WTC11 (cell line): ENCODE measurements around the gene ZNF425. TPM values are rescaled to one million over a fixed set of nuclear protein-coding genes. Genes with fewer than 3 reads are reported as not detected.

Experiments used
- ATAC-seq: fragments of 200-7000 bp; cut with Tn5 transposase; 2 replicates; pipeline ENCODE4 v1.10.0; 2021; ENCODE audit warnings: mild to moderate bottlenecking, moderate library complexity
- CTCF ChIA-PET: fragments of 300-600 bp; sonication (Branson Sonifier 250); formaldehyde crosslinking; loops from one replicate; lab custom pipeline; 2021; ENCODE audit warnings: antibody characterized with exemption; lab: Charles Lee
- POLR2A ChIA-PET: fragments of 350-600 bp; sonication (Branson Sonifier 250); formaldehyde crosslinking; loops from one replicate; lab custom pipeline; 2021; ENCODE audit warnings: antibody characterized with exemption; lab: Charles Lee
- DNase-seq: peaks from one replicate; pipeline ENCODE4 v3.0.0; 2021; ENCODE audit warnings: low spot score
- H3K27ac Mint-ChIP-seq: 2 replicates; pipeline ENCODE4 v1.8.0; 2021; ENCODE audit warnings: mixed read lengths
- H3K27me3 Mint-ChIP-seq: 2 replicates; pipeline ENCODE4 v1.8.0; 2021; ENCODE audit warnings: low read depth, mild to moderate bottlenecking, moderate library complexity, mixed read lengths
- H3K36me3 Mint-ChIP-seq: 2 replicates; pipeline ENCODE4 v1.8.0; 2021; ENCODE audit warnings: mixed read lengths
- H3K4me1 Mint-ChIP-seq: 2 replicates; pipeline ENCODE4 v1.8.0; 2022; ENCODE audit warnings: mixed read lengths
- H3K4me3 Mint-ChIP-seq: 2 replicates; pipeline ENCODE4 v1.8.0; 2021; ENCODE audit warnings: mild to moderate bottlenecking, moderate library complexity, mixed read lengths
- H3K9me3 Mint-ChIP-seq: 2 replicates; pipeline ENCODE4 v1.8.0; 2021; ENCODE audit warnings: mixed read lengths
- CBFB ChIP-seq: sonication (generic); formaldehyde crosslinking; IDR thresholded peaks from 2 replicates; pipeline ENCODE4 v1.8.1; 2022; ENCODE audit warnings: mild to moderate bottlenecking, low read depth, missing genetic modification reagents
- CREM ChIP-seq: sonication (generic); formaldehyde crosslinking; IDR thresholded peaks from 2 replicates; pipeline ENCODE4 v1.8.1; 2022; ENCODE audit warnings: mild to moderate bottlenecking, missing genetic modification reagents, moderate library complexity
- CTCF ChIP-seq: fragments of 200-600 bp; IDR thresholded peaks from 2 replicates; pipeline ENCODE4 v1.8.0; 2022; ENCODE audit warnings: antibody characterized with exemption
- E2F4 ChIP-seq: sonication (generic); formaldehyde crosslinking; IDR thresholded peaks from 2 replicates; pipeline ENCODE4 v1.8.1; 2022; ENCODE audit warnings: low read depth, mild to moderate bottlenecking, moderate library complexity, missing genetic modification reagents, borderline replicate concordance
- EMX1 ChIP-seq: fragments of 250-450 bp; sonication (Bioruptor Pico); IDR thresholded peaks from 2 replicates; pipeline ENCODE4 v1.8.0; 2021; ENCODE audit warnings: mild to moderate bottlenecking
- GTF2I ChIP-seq: fragments of 250-450 bp; sonication (Bioruptor Pico); conservative IDR thresholded peaks from 2 replicates; pipeline ENCODE4 v1.4.0; 2021; ENCODE audit warnings: mild to moderate bottlenecking
- HMGXB4 ChIP-seq: sonication (generic); formaldehyde crosslinking; IDR thresholded peaks from 2 replicates; pipeline ENCODE4 v1.8.1; 2023; ENCODE audit warnings: mild to moderate bottlenecking, moderate library complexity, missing genetic modification reagents
- JUN ChIP-seq: sonication (generic); formaldehyde crosslinking; IDR thresholded peaks from 2 replicates; pipeline ENCODE4 v1.8.0; 2023; ENCODE audit warnings: mild to moderate bottlenecking, missing genetic modification reagents
- KAT7 ChIP-seq: sonication (generic); formaldehyde crosslinking; IDR thresholded peaks from 2 replicates; pipeline ENCODE4 v1.8.1; 2023; ENCODE audit warnings: missing genetic modification reagents, mild to moderate bottlenecking, borderline replicate concordance
- NFYB ChIP-seq: sonication (generic); formaldehyde crosslinking; conservative IDR thresholded peaks from 2 replicates; pipeline ENCODE4 v1.8.0; 2022; ENCODE audit warnings: low read depth, missing genetic modification reagents
- NR2C2 ChIP-seq: sonication (generic); formaldehyde crosslinking; IDR thresholded peaks from 2 replicates; pipeline ENCODE4 v1.8.0; 2022; ENCODE audit warnings: mild to moderate bottlenecking, missing genetic modification reagents
- SMAD4 ChIP-seq: sonication (generic); formaldehyde crosslinking; IDR thresholded peaks from 2 replicates; pipeline ENCODE4 v1.8.0; 2022; ENCODE audit warnings: mild to moderate bottlenecking, missing genetic modification reagents
- SP1 ChIP-seq: sonication (generic); formaldehyde crosslinking; conservative IDR thresholded peaks from 2 replicates; pipeline ENCODE4 v1.8.1; 2022; ENCODE audit warnings: missing genetic modification reagents
- TCF7 ChIP-seq: sonication (generic); formaldehyde crosslinking; IDR thresholded peaks from 2 replicates; pipeline ENCODE4 v1.8.0; 2022; ENCODE audit warnings: mild to moderate bottlenecking, low read depth, missing genetic modification reagents, moderate library complexity
- USF2 ChIP-seq: sonication (generic); formaldehyde crosslinking; IDR thresholded peaks from 2 replicates; pipeline ENCODE4 v1.8.1; 2023; ENCODE audit warnings: mild to moderate bottlenecking, missing genetic modification reagents, moderate library complexity
- ZNF121 ChIP-seq: sonication (generic); formaldehyde crosslinking; IDR thresholded peaks from 2 replicates; pipeline ENCODE4 v1.8.0; 2023; ENCODE audit warnings: missing genetic modification reagents
- ZNF512 ChIP-seq: sonication (generic); formaldehyde crosslinking; IDR thresholded peaks from 2 replicates; pipeline ENCODE4 v1.8.1; 2022; ENCODE audit warnings: missing genetic modification reagents, borderline replicate concordance
- ZNF671 ChIP-seq: fragments of 250-450 bp; sonication (Bioruptor Pico); IDR thresholded peaks from 2 replicates; pipeline ENCODE4 v1.8.0; 2021; ENCODE audit warnings: mild to moderate bottlenecking
- total RNA-seq: library from RNA; stranded (reverse); gene quantifications from 3 replicates; pipeline ENCODE4 v1.2.3, GENCODE V29; 2021
- TF ChIP-seq, protein P1 (sequence below): sonication (generic); formaldehyde crosslinking; IDR thresholded peaks from 2 replicates; pipeline ENCODE4 v1.8.0; 2023; ENCODE audit warnings: missing genetic modification reagents, mild to moderate bottlenecking, borderline replicate concordance
- TF ChIP-seq, protein P2 (sequence below): sonication (generic); formaldehyde crosslinking; IDR thresholded peaks from 2 replicates; pipeline ENCODE4 v1.8.1; 2022; ENCODE audit warnings: mild to moderate bottlenecking, missing genetic modification reagents, moderate library complexity, borderline replicate concordance
- TF ChIP-seq, protein P3 (sequence below): fragments of 250-450 bp; sonication (Bioruptor Pico); IDR thresholded peaks from 2 replicates; pipeline ENCODE4 v1.9.0; 2021; ENCODE audit warnings: moderate library complexity, mild to moderate bottlenecking, inconsistent platforms, borderline replicate concordance

The ZNF425 gene
- total RNA-seq, 1 experiment from 2014 or later: 3.8 TPM

DNA sequence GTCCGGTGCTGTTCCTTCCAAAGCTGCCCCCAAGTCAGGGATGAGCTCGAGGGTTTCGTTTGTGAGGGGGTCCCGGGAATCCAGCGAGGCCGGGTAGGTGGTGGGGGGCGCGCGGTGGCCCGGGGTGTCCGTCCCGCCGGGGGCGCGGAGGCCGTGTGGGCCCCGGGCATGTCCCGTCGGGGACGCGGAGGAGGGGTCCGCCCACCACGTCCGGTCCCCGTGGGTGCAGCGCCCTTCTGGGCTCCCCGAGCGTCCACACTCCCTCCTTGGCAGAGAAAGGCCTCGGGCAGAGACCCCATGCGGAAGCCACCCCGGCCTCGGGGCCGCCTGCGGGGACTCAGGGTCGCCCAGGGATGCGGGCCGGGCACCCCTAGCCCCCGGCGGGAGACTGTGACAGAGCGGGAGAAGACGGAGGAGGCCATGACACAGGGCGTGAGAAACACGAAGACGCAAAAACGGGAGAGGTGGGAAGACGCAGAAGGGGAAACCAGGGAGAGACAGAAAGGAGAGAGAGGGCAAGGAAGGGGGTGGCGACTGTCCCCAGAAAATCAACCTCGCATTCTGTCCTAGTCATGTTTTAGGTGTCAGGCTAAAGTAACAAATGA is 640 bp upstream of the ZNF425 start:
- H3K4me1 Mint-ChIP-seq: peaks cover 23% of the 10 kb centered on the region
- peaks cover 20% of the 10 kb centered on the region for H3K9me3 Mint-ChIP-seq
- peak overlapping the region; percentile 100 for H3K4me3 Mint-ChIP-seq
- no peak for DNase-seq
- peak; percentile 5 for ATAC-seq
- peaks cover 6% of the 10 kb centered on the region; the same call in 1 of the 2 replicates for H3K27me3 Mint-ChIP-seq
- H3K36me3 Mint-ChIP-seq: peaks cover 34% of the 10 kb centered on the region
- POLR2A ChIA-PET: interaction anchor here (0.8 to 4.2 kb wide), 2 partner anchors 21 to 68 kb away, joined by 3 to 35 read pairs; partner anchors contain the start of genes ZNF282 and ZNF398
- CTCF ChIA-PET: interaction anchor here (0.6 to 4.0 kb wide), 11 partner anchors 16 to 278 kb away, joined by 3 to 40 read pairs (median 5); partner anchors contain the start of genes ZNF282 and ZNF398
- peak overlapping the region; percentile 100 for H3K27ac Mint-ChIP-seq
- TF ChIP-seq USF2 (CRISPR knock-in tag) (no peak), SMAD4 (no peak), NFYB (CRISPR knock-in tag) (peak; percentile 2; the same call in 1 of the 2 replicates), SP1 (CRISPR knock-in tag) (no peak), KAT7 (no peak), CTCF (no peak), GTF2I (CRISPR knock-in tag) (no peak), ZNF121 (CRISPR knock-in tag) (no peak), TCF7 (CRISPR knock-in tag) (no peak), EMX1 (CRISPR knock-in tag) (0 out of 2 replicates have a peak, but pooled peaks have one; percentile 11), CBFB (no peak), E2F4 (CRISPR knock-in tag) (0 out of 2 replicates have a peak, but pooled peaks have one; percentile 11), NR2C2 (CRISPR knock-in tag) (no peak), HMGXB4 (CRISPR knock-in tag) (no peak), ZNF512 (CRISPR knock-in tag) (no peak), CREM (CRISPR knock-in tag) (no peak; the same call in 1 of the 2 replicates), JUN (CRISPR knock-in tag) (peak; percentile 57; the same call in 1 of the 2 replicates), ZNF671 (no peak)
- TF ChIP-seq, protein P1, sequence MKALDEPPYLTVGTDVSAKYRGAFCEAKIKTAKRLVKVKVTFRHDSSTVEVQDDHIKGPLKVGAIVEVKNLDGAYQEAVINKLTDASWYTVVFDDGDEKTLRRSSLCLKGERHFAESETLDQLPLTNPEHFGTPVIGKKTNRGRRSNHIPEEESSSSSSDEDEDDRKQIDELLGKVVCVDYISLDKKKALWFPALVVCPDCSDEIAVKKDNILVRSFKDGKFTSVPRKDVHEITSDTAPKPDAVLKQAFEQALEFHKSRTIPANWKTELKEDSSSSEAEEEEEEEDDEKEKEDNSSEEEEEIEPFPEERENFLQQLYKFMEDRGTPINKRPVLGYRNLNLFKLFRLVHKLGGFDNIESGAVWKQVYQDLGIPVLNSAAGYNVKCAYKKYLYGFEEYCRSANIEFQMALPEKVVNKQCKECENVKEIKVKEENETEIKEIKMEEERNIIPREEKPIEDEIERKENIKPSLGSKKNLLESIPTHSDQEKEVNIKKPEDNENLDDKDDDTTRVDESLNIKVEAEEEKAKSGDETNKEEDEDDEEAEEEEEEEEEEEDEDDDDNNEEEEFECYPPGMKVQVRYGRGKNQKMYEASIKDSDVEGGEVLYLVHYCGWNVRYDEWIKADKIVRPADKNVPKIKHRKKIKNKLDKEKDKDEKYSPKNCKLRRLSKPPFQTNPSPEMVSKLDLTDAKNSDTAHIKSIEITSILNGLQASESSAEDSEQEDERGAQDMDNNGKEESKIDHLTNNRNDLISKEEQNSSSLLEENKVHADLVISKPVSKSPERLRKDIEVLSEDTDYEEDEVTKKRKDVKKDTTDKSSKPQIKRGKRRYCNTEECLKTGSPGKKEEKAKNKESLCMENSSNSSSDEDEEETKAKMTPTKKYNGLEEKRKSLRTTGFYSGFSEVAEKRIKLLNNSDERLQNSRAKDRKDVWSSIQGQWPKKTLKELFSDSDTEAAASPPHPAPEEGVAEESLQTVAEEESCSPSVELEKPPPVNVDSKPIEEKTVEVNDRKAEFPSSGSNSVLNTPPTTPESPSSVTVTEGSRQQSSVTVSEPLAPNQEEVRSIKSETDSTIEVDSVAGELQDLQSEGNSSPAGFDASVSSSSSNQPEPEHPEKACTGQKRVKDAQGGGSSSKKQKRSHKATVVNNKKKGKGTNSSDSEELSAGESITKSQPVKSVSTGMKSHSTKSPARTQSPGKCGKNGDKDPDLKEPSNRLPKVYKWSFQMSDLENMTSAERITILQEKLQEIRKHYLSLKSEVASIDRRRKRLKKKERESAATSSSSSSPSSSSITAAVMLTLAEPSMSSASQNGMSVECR: no peak; the same call in 1 of the 2 replicates
- TF ChIP-seq, protein P2, sequence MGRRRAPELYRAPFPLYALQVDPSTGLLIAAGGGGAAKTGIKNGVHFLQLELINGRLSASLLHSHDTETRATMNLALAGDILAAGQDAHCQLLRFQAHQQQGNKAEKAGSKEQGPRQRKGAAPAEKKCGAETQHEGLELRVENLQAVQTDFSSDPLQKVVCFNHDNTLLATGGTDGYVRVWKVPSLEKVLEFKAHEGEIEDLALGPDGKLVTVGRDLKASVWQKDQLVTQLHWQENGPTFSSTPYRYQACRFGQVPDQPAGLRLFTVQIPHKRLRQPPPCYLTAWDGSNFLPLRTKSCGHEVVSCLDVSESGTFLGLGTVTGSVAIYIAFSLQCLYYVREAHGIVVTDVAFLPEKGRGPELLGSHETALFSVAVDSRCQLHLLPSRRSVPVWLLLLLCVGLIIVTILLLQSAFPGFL (CRISPR knock-in tag): no peak; the same call in 1 of the 2 replicates
- TF ChIP-seq, protein P3, sequence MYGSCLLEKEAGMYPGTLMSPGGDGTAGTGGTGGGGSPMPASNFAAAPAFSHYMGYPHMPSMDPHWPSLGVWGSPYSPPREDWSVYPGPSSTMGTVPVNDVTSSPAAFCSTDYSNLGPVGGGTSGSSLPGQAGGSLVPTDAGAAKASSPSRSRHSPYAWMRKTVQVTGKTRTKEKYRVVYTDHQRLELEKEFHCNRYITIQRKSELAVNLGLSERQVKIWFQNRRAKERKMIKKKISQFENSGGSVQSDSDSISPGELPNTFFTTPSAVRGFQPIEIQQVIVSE (CRISPR knock-in tag): no peak
